ENCODE results near the gene TFPT.
A peak's percentile ranks its signal among the peaks of the same experiment; 100 is the strongest.

Gene TFPT

DNA sequence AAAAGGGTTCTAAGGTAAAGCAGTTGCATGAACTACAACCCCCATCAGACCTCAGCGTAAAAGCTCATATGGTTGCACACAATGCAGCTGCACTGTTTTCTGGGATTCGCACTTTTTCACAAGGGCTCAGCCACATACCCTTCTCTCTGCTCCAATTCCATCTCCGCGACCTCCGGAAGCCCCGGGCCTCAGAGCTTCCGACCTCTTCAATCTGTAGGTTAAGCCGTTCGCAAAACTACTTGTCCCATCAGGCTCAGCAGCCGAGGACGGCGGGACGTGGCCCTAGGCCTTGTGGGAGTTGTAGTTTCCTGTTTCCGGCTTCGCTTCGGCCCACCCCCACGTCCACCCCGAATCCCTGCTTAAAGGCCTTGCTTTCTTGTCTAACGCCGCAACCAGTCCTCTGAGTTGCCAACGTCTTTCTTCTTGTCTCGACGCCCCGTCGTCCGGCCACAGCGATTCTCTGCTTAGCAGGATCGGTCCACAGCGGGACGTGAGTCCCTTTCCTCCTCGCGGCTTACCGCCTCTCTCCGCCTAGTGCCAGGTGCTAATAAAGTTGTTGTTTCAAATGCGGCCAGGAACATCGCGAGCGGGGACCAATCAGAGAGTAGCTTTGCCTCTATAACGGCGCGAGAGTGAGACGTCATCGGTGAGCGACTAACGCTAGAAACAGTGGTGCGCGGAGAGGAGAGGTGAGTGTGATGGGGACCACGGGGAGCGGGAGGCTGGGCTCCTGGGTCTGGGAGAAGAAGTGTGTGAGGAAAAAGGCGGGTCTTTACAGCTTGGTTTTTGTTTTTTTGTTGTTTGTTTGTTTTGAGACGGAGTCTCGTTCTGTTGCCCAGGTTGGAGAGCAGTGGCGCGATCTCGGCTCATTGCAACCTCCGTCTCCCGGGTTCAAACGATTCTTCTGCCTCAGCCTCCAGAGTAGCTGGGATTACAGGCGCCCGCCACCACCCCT is at the start of gene TFPT, which contains the start of gene PRPF31:
TSS of gene TFPT (minus strand) at position 549 of the 955 bp plus-strand sequence. CDS start at position 161, 388 bp downstream.
TSS of gene PRPF31 (plus strand) at position 646 of the 955 bp plus-strand sequence. CDS start 2,525 bp downstream, outside the sequence.
- no peak for TF ChIP-seq CTCF (IDR thresholded peaks at IDR 0.05; ENCODE audit: low read depth, low read length, missing control alignments)
- DNase-seq (ENCODE audit: low read depth) = peak; percentile 95
- H3K4me3 ChIP-seq (ENCODE audit: low read depth, low read length) = peak within 1 kb of the TSS; percentile 78

DNA sequence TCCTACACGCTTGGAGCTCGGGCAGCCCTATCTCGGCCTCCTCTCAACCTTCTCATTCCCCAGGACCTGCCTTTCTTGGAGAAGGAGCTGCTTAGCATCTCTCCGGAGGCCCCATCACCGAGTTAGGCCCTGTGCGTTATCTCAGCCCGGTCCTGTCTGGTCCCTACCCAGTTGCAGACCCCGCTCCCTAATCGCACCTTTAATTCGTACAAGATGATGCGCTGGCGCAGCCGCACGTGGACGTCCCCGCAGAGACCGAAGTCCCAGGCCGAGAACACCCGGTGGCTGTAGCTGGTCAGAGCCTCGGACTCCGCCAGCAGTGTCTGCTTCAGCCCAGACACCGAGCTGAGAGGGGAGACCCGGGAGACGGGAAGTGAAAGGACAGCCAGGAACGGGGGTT is 49.8 kb upstream of the TFPT start:
- no peak for DNase-seq (ENCODE audit: low read depth)
- no peak for TF ChIP-seq CTCF (IDR thresholded peaks at IDR 0.05; ENCODE audit: low read depth, low read length, missing control alignments)
- H3K4me3 ChIP-seq (ENCODE audit: low read depth, low read length) = no peak overlapping the region

- H3K4me3 ChIP-seq (ENCODE audit: low read depth, low read length) = no peak overlapping the region
- no peak for DNase-seq (ENCODE audit: low read depth)
- no peak for TF ChIP-seq CTCF (IDR thresholded peaks at IDR 0.05; ENCODE audit: low read depth, low read length, missing control alignments)
These were observed 49.1 kb upstream of the TFPT start for GRCh38 chr19:54164369-54165068.

- TF ChIP-seq CTCF (IDR thresholded peaks at IDR 0.05; ENCODE audit: low read depth, low read length, missing control alignments) = no peak
- DNase-seq (ENCODE audit: low read depth) = no peak
- H3K4me3 ChIP-seq (ENCODE audit: low read depth, low read length) = no peak overlapping the region
These were observed 47.4 kb upstream of the TFPT start for GRCh38 chr19:54162884-54163283.

DNA sequence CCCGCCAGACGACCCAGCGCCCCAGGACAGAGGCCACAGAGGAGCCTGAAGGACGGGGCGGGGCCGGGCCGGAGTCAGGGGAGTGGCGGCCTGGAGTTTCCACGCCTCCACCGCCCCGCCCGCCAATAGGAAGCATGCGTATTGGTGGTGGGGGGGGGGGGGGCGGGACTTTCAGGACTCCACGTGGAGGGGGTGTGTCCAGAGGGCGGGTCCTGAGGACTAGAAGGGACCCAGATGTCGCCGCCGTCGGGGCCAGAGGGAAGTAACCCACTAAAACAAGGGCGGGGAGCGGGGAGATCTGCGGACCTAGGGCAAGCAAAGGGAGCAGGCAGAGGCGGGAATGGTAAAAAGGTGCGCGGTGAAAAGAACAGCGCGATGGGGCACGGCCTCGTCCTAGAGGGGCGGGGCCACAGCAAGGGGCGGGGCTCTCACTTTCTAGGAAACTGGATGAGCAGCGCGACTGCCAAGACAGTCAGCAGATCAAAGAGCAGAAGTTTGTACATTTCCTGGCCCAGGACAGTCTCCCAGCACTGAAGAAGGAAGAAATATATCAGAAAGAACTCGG is 46.9 kb upstream of the TFPT start:
- TF ChIP-seq CTCF (IDR thresholded peaks at IDR 0.05; ENCODE audit: low read depth, low read length, missing control alignments) = no peak
- DNase-seq (ENCODE audit: low read depth) = peak; percentile 29
- H3K4me3 ChIP-seq (ENCODE audit: low read depth, low read length) = peak overlapping the region; percentile 47; the same call in 1 of the 2 replicates

- no peak for DNase-seq (ENCODE audit: low read depth)
- TF ChIP-seq CTCF (IDR thresholded peaks at IDR 0.05; ENCODE audit: low read depth, low read length, missing control alignments) = no peak
- H3K4me3 ChIP-seq (ENCODE audit: low read depth, low read length) = peak overlapping the region; percentile 51
These were observed 45.4 kb upstream of the TFPT start for GRCh38 chr19:54160854-54161253.
